A549 (cell line): ENCODE data around the gene C16orf54.

Experiments used
- CTCF ChIP-seq: fragments of >200 bp; sonication (Bioruptor Twin); formaldehyde crosslinking; IDR thresholded peaks from 3 replicates; pipeline ENCODE4 v1.5.1; 2016
- NPAS2 ChIP-seq: fragments of 250-450 bp; sonication (Bioruptor Pico); IDR thresholded peaks from 2 replicates; pipeline ENCODE4 v1.8.0; 2022; ENCODE audit warnings: mild to moderate bottlenecking, moderate library complexity, borderline replicate concordance
- ZFP36 ChIP-seq: fragments of 450-650 bp; IDR thresholded peaks from 2 replicates; pipeline ENCODE4 v1.6.1; 2014; ENCODE audit warnings: borderline replicate concordance; ENCODE audit not compliant: partially characterized antibody

GRCh38 chr16:29745121-29745852, 503 bp downstream of the C16orf54 start:
- TF ChIP-seq CTCF = no peak
- no peak for TF ChIP-seq ZFP36
- TF ChIP-seq NPAS2 (CRISPR knock-in tag) = no peak
